HAP-1 (cell line): ENCODE measurements around the gene INPP4B.
"Not testable (repeated sequence)": the region's sequence is repeated elsewhere in the genome, so short reads cannot be mapped to it uniquely, and the experiment has no call there.

ENCODE experiments used
- DNase-seq, 2 experiments: peaks; one replicate each; pipeline ENCODE4 v3.0.0-alpha.2; 2016 to 2020; ENCODE audit warnings: low spot score in 2 of 2
- H3K27me3 ChIP-seq: fragments of 250-450 bp; sonication (Bioruptor Pico); 2 replicates; pipeline ENCODE4 v1.5.1; 2020; ENCODE audit warnings: low read depth, mild to moderate bottlenecking, moderate library complexity
- H3K36me3 ChIP-seq: fragments of 250-450 bp; sonication (Bioruptor Pico); replicated peaks from 2 replicates; pipeline ENCODE4 v1.5.1; 2020; ENCODE audit warnings: mild to moderate bottlenecking
- H3K4me1 ChIP-seq: fragments of 250-450 bp; sonication (Bioruptor Pico); 2 replicates; pipeline ENCODE4 v1.5.1; 2020; ENCODE audit warnings: mild to moderate bottlenecking
- H3K4me3 ChIP-seq: fragments of 250-450 bp; sonication (Bioruptor Pico); 2 replicates; pipeline ENCODE4 v1.5.1; 2020; ENCODE audit warnings: mild to moderate bottlenecking, moderate library complexity
- H3K9me3 ChIP-seq: fragments of 250-450 bp; sonication (Bioruptor Pico); 2 replicates; pipeline ENCODE4 v1.5.1; 2020; ENCODE audit warnings: mild to moderate bottlenecking, moderate library complexity
- in situ Hi-C: fragments of 300-500 bp; cut with MboI; formaldehyde crosslinking; loops from 3 replicates; pipeline ENCODE4 v1.14.3; 2020; ENCODE audit warnings: low sequenced_read_pairs, inconsistent platforms, mixed read lengths

INPP4B gene

DNA sequence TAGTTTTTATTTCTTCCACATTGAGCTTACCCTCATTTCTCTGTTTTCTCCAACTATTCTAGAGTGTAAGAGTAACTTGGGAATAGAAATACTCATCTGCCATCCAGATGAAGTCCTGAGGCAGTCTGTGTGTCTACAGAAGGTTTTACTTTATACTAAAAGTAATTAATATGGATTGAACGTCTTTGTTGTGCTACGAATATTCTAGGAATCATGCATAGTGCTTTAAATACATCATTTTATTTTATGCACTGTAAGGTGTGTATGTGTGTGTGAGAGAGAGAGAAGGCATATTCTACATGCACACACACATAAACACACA is 305.7 kb downstream of the INPP4B start:
- no peak overlapping the region for H3K4me3 ChIP-seq
- in situ Hi-C loops, result no loop called here

DNA sequence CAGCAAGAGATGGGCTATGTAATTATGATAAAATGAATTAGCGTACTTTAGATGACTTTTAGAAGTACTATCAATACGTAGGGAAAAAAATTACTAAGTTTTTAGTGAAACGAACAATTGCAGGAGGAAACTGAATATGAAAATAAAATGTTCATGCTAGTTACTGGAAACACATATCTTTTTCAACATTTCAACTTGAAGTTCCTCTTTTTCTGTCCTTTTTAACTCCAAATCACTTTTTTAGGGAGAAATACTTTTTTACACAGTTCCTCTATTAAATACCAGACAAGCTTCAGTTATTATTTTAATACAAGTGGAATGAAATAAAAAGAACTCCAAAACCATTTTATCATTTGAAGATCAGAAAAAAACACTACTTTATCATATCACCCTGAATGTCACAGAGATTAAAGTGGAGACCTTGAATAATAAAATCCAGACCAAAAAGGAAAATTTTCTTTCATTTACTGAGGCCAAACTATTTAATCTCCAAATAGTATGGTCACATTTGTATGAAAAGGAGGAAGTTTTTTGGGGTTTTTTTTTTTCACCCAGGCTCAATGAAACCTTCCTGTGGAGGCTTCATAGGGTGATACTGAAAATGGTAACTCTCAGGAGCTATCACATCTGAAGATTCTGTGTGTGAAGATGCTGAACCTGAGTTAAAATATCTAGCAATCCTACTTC is 306.2 kb downstream of the INPP4B start:
- Histone ChIP-seq H3K4me1 (no peaks in the 10 kb centered on the region), H3K9me3 (no peaks in the 10 kb centered on the region), H3K27me3 (no peaks in the 10 kb centered on the region), H3K36me3 (no peaks in the 10 kb centered on the region), H3K4me3 (no peak overlapping the region)
- in situ Hi-C loops, result no loop called here
- DNase-seq, result no peak

More for the DNA sequence above, 305.7 kb downstream of the INPP4B start:
- H3K9me3 ChIP-seq, result no peaks in the 10 kb centered on the region
- no peaks in the 10 kb centered on the region for H3K36me3 ChIP-seq
- H3K27me3 ChIP-seq, result no peaks in the 10 kb centered on the region
- no peaks in the 10 kb centered on the region for H3K4me1 ChIP-seq
- no peak for DNase-seq

DNA sequence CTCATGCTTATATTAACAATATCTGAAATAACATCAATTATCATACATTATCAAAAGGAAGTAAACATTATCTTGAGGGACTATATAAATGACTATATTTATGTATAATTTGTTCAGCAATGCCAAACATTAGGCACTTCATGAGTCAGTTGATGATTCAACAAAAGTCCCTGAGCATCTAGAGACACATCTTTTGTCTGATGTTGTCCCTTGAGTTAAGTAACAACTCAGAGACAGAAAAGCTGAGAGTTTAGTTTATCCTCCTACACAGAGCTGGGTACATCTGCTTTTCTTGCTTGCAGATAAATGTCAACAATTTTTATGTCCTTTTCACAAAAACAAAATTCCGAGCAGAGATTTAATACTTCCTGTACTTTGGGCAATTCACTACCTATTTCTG is 311.1 kb downstream of the INPP4B start:
- Histone ChIP-seq H3K27me3 (no peaks in the 10 kb centered on the region), H3K4me1 (no peaks in the 10 kb centered on the region), H3K4me3 (no peak overlapping the region), H3K36me3 (no peaks in the 10 kb centered on the region), H3K9me3 (no peaks in the 10 kb centered on the region)
- in situ Hi-C loops, result no loop called here
- DNase-seq, result no peak

DNA sequence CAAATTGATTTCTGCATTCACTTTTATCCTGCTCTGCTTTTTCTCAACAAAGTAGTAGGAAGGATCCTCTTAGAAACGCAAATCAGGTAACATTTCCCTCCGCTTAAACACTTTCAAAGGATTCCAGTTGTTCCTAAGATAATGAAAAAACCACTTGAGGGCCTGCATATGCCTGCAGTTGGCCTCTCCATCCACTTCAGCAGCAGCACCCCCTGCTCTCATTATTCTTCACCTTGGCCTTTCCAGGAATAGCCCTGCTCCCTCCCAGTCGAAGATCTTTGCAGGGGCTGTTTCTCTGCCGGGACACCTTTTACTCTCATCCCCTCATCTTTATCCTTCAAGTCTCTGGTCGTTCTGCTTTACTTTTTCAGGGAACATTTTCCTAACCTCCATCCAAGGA is 314.0 kb downstream of the INPP4B start:
- H3K4me3 ChIP-seq, result no peak overlapping the region
- no peaks in the 10 kb centered on the region for H3K27me3 ChIP-seq
- in situ Hi-C loops, result no loop called here
- no peaks in the 10 kb centered on the region for H3K36me3 ChIP-seq
- no peaks in the 10 kb centered on the region for H3K4me1 ChIP-seq
- DNase-seq, result no peak
- H3K9me3 ChIP-seq, result no peaks in the 10 kb centered on the region

DNA sequence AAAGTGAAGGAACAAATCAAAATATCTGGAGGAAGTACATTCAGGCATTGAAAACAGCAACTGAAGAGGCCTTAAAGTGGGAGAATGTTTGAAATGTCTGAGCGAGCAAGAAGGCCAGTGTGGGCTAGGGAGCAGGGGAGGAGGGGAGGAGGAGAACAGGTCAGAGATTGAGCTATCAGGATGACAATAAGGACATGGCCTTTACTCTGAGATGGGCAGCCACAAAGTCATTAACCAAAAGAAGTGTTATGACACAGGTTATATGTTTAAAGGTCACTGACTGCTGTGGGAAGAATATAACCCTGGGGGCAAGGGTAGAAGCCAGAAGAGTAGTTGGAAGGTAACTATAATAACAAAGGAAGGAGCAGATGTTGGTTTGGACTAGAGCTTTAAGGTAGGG is 315.4 kb downstream of the INPP4B start:
- no peaks in the 10 kb centered on the region for H3K4me1 ChIP-seq
- no peak overlapping the region for H3K4me3 ChIP-seq
- in situ Hi-C loops, result no loop called here
- H3K27me3 ChIP-seq, result no peaks in the 10 kb centered on the region
- H3K9me3 ChIP-seq, result no peaks in the 10 kb centered on the region
- no peaks in the 10 kb centered on the region for H3K36me3 ChIP-seq
- DNase-seq, result no peak

DNA sequence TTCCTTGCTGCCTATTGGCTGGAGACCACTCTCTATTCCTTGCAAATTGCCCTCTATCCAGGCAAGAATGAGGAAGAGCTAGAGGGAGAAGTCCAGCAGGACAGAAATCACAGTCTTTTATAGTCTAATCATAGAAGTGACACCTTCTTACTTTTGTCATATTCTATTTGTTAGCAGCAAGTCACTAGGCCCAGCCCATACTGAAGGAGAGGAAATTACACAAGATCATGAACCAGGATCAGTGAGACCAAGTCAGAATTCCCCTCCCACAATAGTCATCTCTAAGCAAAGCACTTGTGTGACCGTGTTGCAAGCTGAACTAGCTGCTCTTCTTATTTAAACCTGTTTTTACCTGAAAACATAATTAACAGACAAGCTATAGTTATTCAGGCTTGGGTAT is 317.7 kb downstream of the INPP4B start:
- Histone ChIP-seq H3K36me3 (no peaks in the 10 kb centered on the region), H3K27me3 (no peaks in the 10 kb centered on the region), H3K9me3 (no peaks in the 10 kb centered on the region), H3K4me3 (no peak overlapping the region), H3K4me1 (no peaks in the 10 kb centered on the region)
- in situ Hi-C loops, result no loop called here
- DNase-seq, result no peak

DNA sequence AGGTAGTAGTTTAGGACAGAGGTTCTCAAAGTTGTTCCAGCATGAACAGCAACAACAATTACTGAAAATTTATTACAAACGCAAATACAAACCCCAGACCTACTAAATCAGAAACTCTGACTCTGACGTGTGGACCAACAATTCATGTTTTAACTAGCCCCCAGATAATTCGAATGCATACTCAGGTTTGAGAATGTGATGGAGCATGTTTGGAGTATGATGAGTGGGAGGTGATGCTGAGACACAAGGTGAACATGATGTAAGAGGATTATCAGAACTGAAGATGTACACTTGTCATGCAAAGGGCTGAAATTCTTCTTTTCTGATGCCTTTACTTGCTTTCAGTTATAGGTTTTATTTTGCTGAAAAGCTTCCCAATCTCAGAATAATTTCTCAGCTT is 323.0 kb downstream of the INPP4B start:
- in situ Hi-C loops, result no loop called here
- H3K4me1 ChIP-seq, result no peaks in the 10 kb centered on the region
- H3K9me3 ChIP-seq, result no peaks in the 10 kb centered on the region
- no peak for DNase-seq
- H3K4me3 ChIP-seq, result no peak overlapping the region
- H3K36me3 ChIP-seq, result no peaks in the 10 kb centered on the region
- no peaks in the 10 kb centered on the region for H3K27me3 ChIP-seq

DNA sequence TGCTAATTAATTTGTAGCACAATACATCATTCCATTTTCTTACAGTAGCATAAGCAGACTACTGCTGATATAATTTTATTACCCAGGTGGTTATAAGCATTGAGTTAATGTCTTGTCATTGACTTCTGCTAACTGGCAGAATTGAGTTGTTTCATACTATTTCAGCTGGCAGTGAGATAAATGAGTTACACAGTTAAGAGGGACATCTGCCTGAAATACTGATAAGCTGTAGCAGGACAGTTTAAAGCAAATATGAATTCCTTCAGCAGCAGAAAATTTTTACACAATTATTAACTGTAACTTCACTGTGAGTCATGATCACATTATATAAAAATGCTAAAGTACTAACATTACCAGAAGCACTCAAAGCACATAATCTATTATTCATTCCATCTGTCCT is 326.8 kb downstream of the INPP4B start:
- DNase-seq, result no peak
- Histone ChIP-seq H3K4me3 (no peak overlapping the region), H3K4me1 (no peaks in the 10 kb centered on the region), H3K36me3 (no peaks in the 10 kb centered on the region), H3K27me3 (no peaks in the 10 kb centered on the region), H3K9me3 (no peaks in the 10 kb centered on the region)
- in situ Hi-C loops, result no loop called here

DNA sequence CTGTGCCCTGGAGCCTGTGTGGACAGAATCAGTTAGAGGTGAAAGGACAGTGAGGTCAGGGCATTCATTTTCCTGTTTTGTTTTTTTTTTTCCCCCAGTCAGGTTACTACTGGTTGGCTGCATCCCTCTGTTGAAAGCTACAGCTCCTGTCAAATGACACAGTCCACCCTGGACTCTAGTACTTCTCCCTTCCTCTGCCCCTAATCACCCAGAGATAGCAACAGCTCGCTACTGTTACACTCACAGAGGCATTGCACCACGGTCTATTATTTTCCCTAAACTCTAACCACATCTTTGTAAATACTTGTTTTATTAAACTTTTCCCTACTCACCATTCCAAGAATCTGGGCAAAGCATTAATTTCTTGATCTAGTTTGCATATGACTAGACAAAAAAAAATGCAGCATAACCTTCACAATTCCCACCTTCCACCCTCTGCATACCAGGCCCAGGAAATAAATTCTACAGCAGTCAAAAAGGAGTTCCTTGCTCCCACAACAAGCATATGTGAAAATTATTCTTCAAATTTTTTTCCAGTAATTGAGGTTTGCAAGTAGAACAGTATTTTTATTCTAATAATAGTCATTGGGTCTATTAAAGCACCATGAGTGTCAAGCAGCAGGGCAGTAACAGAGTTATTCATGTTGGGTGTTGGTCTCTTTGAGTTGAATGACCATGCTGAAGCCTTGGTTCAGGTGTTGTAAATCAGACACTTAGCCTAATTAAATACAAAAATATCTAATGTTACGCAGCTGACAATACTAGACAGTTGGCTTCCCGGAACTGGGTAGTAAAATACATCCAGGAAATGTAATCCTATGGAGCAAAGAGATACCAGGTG is 329.2 kb downstream of the INPP4B start:
- DNase-seq, result no peak
- no peak overlapping the region for H3K4me3 ChIP-seq
- no peaks in the 10 kb centered on the region for H3K9me3 ChIP-seq
- no peaks in the 10 kb centered on the region for H3K27me3 ChIP-seq
- H3K4me1 ChIP-seq, result no peaks in the 10 kb centered on the region
- H3K36me3 ChIP-seq, result no peaks in the 10 kb centered on the region
- in situ Hi-C loops, result no loop called here

DNA sequence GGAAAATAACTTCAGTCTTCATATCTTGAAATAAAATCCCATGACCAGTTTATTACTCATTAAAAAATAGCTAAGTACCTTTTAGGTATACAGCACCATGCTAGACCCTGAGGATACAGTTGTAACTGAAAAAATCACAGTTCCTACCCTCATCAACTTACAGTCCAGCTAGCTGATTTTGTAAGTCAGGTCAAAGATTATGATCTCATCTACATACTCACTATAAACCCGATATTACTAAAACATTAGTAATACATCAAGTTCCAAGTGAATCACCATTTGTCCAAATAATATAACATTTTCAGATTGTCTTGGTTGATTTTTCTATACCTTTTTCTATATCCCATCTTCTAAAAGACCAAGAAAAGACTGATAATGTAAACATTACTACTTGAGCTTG is 333.9 kb downstream of the INPP4B start:
- DNase-seq, result no peak
- Histone ChIP-seq H3K9me3 (no peaks in the 10 kb centered on the region), H3K27me3 (no peaks in the 10 kb centered on the region), H3K4me3 (no peak overlapping the region), H3K4me1 (no peaks in the 10 kb centered on the region), H3K36me3 (no peaks in the 10 kb centered on the region)
- in situ Hi-C loops, result no loop called here

DNA sequence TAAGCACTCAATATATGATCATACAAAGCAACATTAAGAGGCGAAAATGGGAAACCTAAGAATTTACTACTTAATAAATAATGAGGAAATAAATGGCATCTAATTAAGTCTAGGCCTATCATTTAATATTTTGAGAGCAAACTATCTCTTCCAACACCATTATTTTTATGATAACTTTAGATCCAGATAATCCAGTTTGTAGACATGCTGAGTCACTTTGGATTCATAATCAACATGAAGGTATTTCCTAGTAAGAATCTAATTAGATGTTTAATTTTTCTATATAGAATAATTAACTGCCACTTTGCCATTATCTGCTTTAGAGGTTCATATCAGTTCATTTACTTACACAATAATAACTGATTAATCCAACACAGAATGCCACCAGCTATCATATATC is 336.2 kb downstream of the INPP4B start:
- no peak for DNase-seq
- no peaks in the 10 kb centered on the region for H3K27me3 ChIP-seq
- H3K4me1 ChIP-seq, result no peaks in the 10 kb centered on the region
- in situ Hi-C loops, result no loop called here
- no peaks in the 10 kb centered on the region for H3K36me3 ChIP-seq
- H3K9me3 ChIP-seq, result no peaks in the 10 kb centered on the region
- no peak overlapping the region for H3K4me3 ChIP-seq

DNA sequence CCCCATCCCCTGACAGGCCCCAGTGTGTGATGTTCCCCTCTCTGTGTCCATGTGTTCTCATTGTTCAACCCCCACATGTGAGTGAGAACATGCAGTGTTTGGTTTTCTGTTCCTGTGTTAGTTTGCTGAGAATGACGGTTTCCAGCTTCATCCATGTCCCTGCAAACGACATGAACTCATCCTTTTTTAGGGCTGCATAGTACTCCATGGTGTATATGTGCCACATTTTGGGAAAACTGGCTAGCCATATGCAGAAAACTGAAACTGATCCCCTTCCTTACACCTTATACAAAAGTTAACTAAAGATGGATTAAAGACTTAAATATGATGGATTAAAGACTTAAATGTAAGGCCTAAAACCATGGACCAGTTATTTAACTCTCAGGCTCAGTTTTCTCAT is 336.7 kb downstream of the INPP4B start:
- H3K4me1 ChIP-seq, H3K9me3 ChIP-seq, in situ Hi-C loops, H3K27me3 ChIP-seq, H3K4me3 ChIP-seq, DNase-seq, H3K36me3 ChIP-seq: not testable (repeated sequence)

DNA sequence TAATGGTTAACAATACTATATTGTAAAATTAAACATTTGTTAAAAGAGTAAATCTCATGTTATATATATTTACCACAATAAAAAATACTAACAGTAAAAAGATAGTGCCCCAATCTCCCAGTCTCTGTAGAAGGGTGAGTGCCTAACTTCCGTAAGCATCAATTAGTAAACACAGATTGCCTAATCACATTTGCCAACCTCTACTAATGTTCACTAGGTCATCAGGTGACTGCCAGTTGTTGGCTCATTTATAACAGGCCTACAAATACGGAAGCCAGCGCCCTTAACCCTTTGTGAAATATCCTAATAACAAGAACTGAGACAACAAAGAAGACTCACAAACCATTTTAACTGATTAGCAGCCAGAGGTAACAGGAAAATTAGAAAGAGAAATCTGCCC is 345.1 kb downstream of the INPP4B start:
- H3K36me3 ChIP-seq, result no peaks in the 10 kb centered on the region
- DNase-seq, result no peak
- in situ Hi-C loops, result no loop called here
- H3K4me1 ChIP-seq, result no peaks in the 10 kb centered on the region
- no peak overlapping the region for H3K4me3 ChIP-seq
- H3K27me3 ChIP-seq, result no peaks in the 10 kb centered on the region
- H3K9me3 ChIP-seq, result no peaks in the 10 kb centered on the region

DNA sequence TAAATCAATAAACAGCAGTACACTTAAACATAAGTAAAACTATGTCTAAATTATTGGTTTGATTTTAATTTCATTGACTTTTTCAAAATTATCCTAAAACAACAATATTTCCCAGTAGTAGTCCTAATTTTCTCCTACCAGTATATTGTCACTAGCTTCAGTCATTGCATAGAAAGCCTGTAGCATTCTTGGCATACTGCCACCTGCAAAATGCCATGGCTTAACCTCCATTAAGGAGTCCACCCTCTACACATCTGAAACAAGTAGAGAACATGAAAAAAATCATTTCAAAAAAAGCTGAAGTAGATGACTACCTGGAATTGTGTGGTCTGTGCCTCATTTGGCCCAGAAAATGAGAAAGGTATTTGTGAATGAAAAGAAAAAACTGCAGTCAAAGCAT is 348.5 kb downstream of the INPP4B start:
- in situ Hi-C loops, result no loop called here
- Histone ChIP-seq H3K4me1 (no peaks in the 10 kb centered on the region), H3K36me3 (no peaks in the 10 kb centered on the region), H3K4me3 (no peak overlapping the region), H3K9me3 (no peaks in the 10 kb centered on the region), H3K27me3 (no peaks in the 10 kb centered on the region)
- no peak for DNase-seq
